GM13976 (cell line): ENCODE data around the gene ELMO1.

Experiments
- DNase-seq: peaks from one replicate; pipeline ENCODE4 v3.0.0; 2012; ENCODE audit warnings: low spot score
- CTCF ChIP-seq: IDR thresholded peaks from 2 replicates; pipeline ENCODE4 v1.5.1; 2012; ENCODE audit warnings: borderline replicate concordance, mild to moderate bottlenecking; ENCODE audit not compliant: insufficient read depth; ENCODE audit errors: extremely low read depth, missing control alignments, control extremely low read depth
- in situ Hi-C: fragments of 300-500 bp; cut with MboI; formaldehyde crosslinking; loops from one replicate; pipeline ENCODE4 v1.12.0; 2022; ENCODE audit warnings: low sequenced_read_pairs, mixed read lengths, inconsistent platforms; ENCODE audit not compliant: unreplicated experiment

Gene ELMO1

GRCh38 chr7:36860681-36861080 is 588.0 kb downstream of the ELMO1 start:
- no peak for TF ChIP-seq CTCF
- DNase-seq, result no peak
- in situ Hi-C loops, result no loop called here

- in situ Hi-C loops, result no loop called here
- no peak for TF ChIP-seq CTCF
Measured at GRCh38 chr7:36855330-36855729, 593.3 kb downstream of the ELMO1 start.

GRCh38 chr7:36854652-36855051 is 594.0 kb downstream of the ELMO1 start:
- no peak for TF ChIP-seq CTCF
- in situ Hi-C loops, result no loop called here
- no peak for DNase-seq

More at GRCh38 chr7:36855330-36855729, 593.3 kb downstream of the ELMO1 start:
- no peak for DNase-seq

GRCh38 chr7:36852931-36853330 is 595.7 kb downstream of the ELMO1 start:
- TF ChIP-seq CTCF, result no peak
- no peak for DNase-seq
- in situ Hi-C loops, result no loop called here

- in situ Hi-C loops, result no loop called here
- no peak for TF ChIP-seq CTCF
- DNase-seq, result no peak
Measured at GRCh38 chr7:36852017-36852416, 596.6 kb downstream of the ELMO1 start.

GRCh38 chr7:36851382-36851781 is 597.3 kb downstream of the ELMO1 start:
- in situ Hi-C loops, result no loop called here
- DNase-seq, result no peak
- TF ChIP-seq CTCF, result no peak

- DNase-seq, result no peak
- TF ChIP-seq CTCF, result no peak
- in situ Hi-C loops, result no loop called here
Measured at GRCh38 chr7:36847946-36848345, 600.7 kb downstream of the ELMO1 start.
